ENCODE data around the gene SIRT4.

DNA sequence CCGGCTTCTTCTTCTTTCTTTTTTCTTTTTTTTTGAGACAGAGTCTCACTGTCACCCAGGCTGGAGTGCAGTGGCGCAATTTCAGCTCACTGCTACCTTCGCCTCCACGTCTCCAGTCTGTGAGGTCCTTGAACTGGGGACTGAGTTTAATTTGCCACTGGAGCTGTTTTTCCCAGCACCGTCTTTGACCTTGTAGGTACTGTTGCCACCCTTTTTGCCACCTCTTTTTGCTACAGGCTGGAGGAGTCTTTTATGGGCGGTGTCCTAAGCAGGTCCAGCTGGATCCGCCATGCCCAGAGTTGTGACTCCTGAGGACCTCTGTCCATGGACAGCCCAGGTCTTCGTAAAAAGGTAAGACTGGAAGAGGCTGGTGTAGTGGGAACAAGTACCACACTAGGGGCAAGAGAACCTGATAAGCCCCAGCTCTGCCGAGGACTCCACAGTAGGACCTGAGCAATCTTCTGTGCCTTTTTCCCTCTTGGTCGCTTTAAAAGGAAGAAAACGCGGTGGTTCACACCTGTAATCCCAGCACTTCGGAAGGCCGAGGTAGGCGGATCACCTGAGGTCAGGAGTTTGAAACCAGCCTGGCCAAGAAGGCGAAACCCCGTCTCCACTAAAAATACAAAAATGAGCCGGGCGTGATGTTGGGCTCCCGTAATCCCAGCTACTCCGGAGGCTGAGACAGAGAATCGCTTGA, 11.4 kb upstream of the SIRT4 start:
- no peak for TF ChIP-seq SP1 (IDR thresholded peaks at IDR 0.05)
- no peak for TF ChIP-seq FOXA1 (IDR thresholded peaks at IDR 0.05)
- no peak for TF ChIP-seq SUZ12 (IDR thresholded peaks at IDR 0.05)
- no peak for TF ChIP-seq CTBP1 (IDR thresholded peaks at IDR 0.05; ENCODE audit: borderline replicate concordance)
- TF ChIP-seq FOXM1 (IDR thresholded peaks at IDR 0.05; ENCODE audit: borderline replicate concordance): no peak
- TF ChIP-seq BHLHE40 (IDR thresholded peaks at IDR 0.05; ENCODE audit: borderline replicate concordance): no peak

All from HEK293T (cell line).